Measurements from ENCODE around the gene HOXB2.

- TF ChIP-seq, protein P1, sequence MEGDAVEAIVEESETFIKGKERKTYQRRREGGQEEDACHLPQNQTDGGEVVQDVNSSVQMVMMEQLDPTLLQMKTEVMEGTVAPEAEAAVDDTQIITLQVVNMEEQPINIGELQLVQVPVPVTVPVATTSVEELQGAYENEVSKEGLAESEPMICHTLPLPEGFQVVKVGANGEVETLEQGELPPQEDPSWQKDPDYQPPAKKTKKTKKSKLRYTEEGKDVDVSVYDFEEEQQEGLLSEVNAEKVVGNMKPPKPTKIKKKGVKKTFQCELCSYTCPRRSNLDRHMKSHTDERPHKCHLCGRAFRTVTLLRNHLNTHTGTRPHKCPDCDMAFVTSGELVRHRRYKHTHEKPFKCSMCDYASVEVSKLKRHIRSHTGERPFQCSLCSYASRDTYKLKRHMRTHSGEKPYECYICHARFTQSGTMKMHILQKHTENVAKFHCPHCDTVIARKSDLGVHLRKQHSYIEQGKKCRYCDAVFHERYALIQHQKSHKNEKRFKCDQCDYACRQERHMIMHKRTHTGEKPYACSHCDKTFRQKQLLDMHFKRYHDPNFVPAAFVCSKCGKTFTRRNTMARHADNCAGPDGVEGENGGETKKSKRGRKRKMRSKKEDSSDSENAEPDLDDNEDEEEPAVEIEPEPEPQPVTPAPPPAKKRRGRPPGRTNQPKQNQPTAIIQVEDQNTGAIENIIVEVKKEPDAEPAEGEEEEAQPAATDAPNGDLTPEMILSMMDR (IDR thresholded peaks at IDR 0.05), result no peak
- TF ChIP-seq POLR2A (IDR thresholded peaks at IDR 0.05) (no peak), POLR2AphosphoS5 (IDR thresholded peaks at IDR 0.05) (no peak)
Measured at GRCh38 chr17:48530887-48531272, 14.0 kb downstream of the HOXB2 start, which contains the start of gene HOXB1.

All from prostate gland (tissue), 2 donors.